ENCODE results near the gene RIMS1.

The RIMS1 gene, protein sequence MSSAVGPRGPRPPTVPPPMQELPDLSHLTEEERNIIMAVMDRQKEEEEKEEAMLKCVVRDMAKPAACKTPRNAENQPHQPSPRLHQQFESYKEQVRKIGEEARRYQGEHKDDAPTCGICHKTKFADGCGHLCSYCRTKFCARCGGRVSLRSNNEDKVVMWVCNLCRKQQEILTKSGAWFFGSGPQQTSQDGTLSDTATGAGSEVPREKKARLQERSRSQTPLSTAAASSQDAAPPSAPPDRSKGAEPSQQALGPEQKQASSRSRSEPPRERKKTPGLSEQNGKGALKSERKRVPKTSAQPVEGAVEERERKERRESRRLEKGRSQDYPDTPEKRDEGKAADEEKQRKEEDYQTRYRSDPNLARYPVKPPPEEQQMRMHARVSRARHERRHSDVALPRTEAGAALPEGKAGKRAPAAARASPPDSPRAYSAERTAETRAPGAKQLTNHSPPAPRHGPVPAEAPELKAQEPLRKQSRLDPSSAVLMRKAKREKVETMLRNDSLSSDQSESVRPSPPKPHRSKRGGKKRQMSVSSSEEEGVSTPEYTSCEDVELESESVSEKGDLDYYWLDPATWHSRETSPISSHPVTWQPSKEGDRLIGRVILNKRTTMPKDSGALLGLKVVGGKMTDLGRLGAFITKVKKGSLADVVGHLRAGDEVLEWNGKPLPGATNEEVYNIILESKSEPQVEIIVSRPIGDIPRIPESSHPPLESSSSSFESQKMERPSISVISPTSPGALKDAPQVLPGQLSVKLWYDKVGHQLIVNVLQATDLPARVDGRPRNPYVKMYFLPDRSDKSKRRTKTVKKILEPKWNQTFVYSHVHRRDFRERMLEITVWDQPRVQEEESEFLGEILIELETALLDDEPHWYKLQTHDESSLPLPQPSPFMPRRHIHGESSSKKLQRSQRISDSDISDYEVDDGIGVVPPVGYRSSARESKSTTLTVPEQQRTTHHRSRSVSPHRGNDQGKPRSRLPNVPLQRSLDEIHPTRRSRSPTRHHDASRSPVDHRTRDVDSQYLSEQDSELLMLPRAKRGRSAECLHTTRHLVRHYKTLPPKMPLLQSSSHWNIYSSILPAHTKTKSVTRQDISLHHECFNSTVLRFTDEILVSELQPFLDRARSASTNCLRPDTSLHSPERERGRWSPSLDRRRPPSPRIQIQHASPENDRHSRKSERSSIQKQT (N-terminal part only)

DNA sequence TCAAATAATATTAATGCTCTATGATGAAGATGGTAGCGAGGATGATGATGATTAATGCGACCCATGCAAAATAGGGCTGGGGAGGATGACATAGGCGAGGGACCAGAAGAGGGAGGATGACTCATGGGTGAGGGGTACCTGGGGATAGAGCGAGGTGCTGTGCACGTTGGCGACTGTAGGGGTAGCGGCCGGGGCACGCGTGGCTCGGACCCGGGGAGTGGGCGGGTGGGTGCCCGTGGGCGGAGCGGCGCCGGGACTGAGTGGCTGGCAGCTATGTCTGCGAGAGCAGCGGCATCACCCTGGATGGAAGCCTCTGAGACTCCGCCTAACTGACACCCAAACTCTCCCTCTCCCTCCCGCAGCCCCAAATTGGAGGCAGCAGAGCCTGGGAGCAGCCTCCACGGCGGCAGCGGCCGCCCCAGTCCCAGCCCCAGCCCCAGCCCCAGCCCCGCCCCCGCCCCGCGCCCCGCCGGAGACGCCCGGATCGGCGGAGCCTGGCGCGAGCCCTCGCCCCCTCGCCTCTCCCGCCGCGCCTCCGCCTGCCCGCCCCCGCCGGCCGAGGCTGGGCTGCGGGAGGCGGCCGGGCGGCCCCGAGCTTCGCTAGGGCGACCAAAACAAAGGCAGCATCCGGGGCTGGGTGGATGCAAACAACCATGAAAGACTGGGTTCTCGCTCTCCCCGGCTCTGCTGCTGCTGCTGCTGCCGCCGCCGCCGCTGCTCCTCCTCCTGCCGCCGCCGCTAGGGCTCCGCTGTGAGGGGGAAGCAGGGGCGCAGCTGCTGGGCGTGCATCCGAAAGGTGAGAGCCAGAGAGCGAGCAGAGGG, at the start of gene RIMS1:
TSS of gene RIMS1 (plus strand) at position 367 of the 822 bp plus-strand sequence. CDS start 474 bp downstream, outside the sequence.
- H3K27me3 ChIP-seq (ENCODE audit: insufficient read depth, low read length) = peaks cover 9% of the 10 kb centered on the region

DNA sequence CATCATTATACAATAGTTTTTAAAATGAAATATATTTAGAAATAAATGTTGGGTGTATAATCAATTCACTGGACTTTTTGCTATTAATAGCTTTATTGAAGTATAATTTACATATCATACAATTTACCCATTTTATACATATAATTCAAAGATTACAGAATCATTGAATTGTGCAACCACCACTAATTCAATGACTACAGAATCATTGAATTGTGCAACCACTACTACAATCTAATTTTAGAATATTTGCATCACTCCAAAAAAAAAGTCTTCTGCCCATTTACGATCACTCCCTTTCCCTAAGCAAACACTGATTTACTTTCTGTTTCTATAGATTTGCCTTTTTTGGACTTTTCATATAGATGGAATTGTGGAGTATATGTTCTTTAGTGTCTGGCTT, 35.1 kb upstream of the RIMS1 start:
- Histone ChIP-seq H2AFZ (ENCODE audit: low read depth, low read length) (no peak overlapping the region), H3K9me3 (ENCODE audit: low read length) (no peaks in the 10 kb centered on the region), H3K4me1 (ENCODE audit: insufficient read depth, low read length) (no peaks in the 10 kb centered on the region), H3K27me3 (ENCODE audit: insufficient read depth, low read length) (no peaks in the 10 kb centered on the region), H3K4me3 (ENCODE audit: low read length) (no peak overlapping the region), H3K36me3 (ENCODE audit: insufficient read depth, low read length) (no peaks in the 10 kb centered on the region)

More for the DNA sequence above, at the start of gene RIMS1:
- peak within 1 kb of the TSS; percentile 88 for H3K4me3 ChIP-seq (ENCODE audit: low read length)
- H3K4me1 ChIP-seq (ENCODE audit: insufficient read depth, low read length) = peaks cover 6% of the 10 kb centered on the region
- no peaks in the 10 kb centered on the region for H3K9me3 ChIP-seq (ENCODE audit: low read length)
- peak within 1 kb of the TSS; percentile 96 for H2AFZ ChIP-seq (ENCODE audit: low read depth, low read length)
- no peaks in the 10 kb centered on the region for H3K36me3 ChIP-seq (ENCODE audit: insufficient read depth, low read length)

DNA sequence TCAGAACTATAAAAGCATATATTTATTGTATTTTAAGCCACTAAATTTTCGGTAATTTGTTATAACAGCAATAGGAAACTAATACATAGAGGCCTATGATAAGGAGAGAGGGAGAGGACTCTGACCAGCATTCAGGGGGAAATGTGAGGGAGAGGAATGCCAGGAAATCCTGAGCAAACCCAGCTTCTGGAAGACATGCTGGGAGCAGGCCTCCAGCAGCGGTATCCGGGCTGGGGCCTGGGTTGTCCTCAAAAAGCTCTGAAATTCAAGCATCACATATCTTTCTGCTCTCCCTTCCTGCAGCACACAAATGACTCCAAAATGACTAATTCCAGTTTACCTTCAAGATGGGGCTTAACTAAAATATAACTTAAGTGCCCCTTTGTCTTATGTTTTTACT, 33.4 kb upstream of the RIMS1 start:
- H3K9me3 ChIP-seq (ENCODE audit: low read length) = no peaks in the 10 kb centered on the region
- no peaks in the 10 kb centered on the region for H3K4me1 ChIP-seq (ENCODE audit: insufficient read depth, low read length)
- H3K36me3 ChIP-seq (ENCODE audit: insufficient read depth, low read length) = no peaks in the 10 kb centered on the region
- no peaks in the 10 kb centered on the region for H3K27me3 ChIP-seq (ENCODE audit: insufficient read depth, low read length)
- H3K4me3 ChIP-seq (ENCODE audit: low read length) = no peak overlapping the region
- no peak overlapping the region for H2AFZ ChIP-seq (ENCODE audit: low read depth, low read length)

DNA sequence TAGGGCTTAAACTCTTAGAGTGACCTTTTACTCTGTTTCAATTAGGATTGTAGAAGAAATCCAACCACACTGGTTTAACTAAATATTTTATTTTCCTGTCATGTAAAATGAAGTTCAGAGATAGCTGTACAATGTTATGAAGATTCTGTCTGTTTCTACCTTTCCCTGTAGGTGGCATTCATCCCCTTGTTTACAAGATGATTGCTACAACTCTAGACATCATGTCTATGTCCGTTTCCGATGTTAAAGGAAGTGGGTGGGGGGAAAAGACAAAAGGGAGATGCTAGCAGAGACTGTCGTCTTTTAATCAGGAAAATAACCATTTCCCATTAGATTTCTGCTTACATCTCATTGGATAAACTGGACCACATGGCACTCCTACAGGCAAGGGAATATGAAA, 30.9 kb upstream of the RIMS1 start:
- Histone ChIP-seq H2AFZ (ENCODE audit: low read depth, low read length) (no peak overlapping the region), H3K36me3 (ENCODE audit: insufficient read depth, low read length) (no peaks in the 10 kb centered on the region), H3K4me1 (ENCODE audit: insufficient read depth, low read length) (no peaks in the 10 kb centered on the region), H3K27me3 (ENCODE audit: insufficient read depth, low read length) (no peaks in the 10 kb centered on the region), H3K9me3 (ENCODE audit: low read length) (no peaks in the 10 kb centered on the region), H3K4me3 (ENCODE audit: low read length) (no peak overlapping the region)

DNA sequence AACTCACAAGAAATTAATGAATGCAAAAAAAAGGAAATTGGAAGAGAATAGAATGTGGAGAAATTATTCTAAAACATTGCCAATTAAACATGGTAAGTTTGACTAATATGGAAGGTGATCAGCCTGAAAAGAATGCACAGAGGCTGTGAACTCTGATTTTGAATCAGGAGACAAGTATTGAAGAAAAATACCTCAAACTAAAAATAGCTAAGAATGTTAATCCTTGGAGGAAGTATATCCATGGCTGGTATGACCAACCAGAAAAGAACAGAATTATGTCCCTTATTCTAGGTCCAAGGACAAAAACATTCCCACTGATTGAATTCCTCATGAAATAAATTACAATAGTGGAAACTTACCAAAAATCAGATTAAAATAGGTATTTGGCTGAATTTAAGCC, 7.3 kb upstream of the RIMS1 start:
- H3K4me1 ChIP-seq (ENCODE audit: insufficient read depth, low read length) = no peaks in the 10 kb centered on the region
- H3K9me3 ChIP-seq (ENCODE audit: low read length) = no peaks in the 10 kb centered on the region
- no peaks in the 10 kb centered on the region for H3K36me3 ChIP-seq (ENCODE audit: insufficient read depth, low read length)
- H3K27me3 ChIP-seq (ENCODE audit: insufficient read depth, low read length) = peaks cover 10% of the 10 kb centered on the region
- H3K4me3 ChIP-seq (ENCODE audit: low read length) = no peak overlapping the region
- H2AFZ ChIP-seq (ENCODE audit: low read depth, low read length) = no peak overlapping the region

DNA sequence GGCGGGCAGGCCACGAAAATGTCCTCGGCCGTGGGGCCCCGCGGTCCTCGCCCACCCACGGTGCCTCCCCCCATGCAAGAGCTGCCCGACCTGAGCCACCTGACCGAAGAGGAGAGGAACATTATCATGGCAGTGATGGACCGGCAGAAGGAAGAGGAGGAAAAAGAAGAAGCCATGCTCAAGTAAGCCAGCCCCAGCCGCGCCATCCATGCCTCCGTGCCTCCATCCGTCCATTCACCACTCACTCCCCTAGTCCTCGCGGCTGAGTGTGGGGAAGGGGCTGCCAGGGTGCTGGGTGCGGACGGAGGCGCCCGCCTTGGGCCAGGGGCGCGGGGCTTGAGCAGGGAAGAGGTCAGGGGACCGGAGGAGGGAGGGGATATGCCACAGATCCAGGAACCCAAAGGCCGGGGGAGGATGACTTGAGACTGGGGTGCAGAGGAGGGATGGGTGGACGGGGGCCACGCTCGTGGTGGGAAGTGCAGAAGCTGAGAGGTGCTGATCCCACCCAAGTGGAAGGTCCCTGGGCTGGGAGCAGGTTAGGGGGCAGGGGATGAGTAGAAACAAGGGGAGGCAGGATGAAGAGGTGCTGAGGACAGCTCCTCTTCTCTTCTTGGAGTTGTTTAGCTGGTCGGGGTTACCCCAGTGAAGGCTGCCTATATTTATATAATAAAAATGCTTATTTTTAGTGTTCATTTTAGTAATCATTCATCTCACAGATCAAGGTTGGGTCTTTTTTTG, 825 bp downstream of the RIMS1 start:
- peaks cover 6% of the 10 kb centered on the region for H3K4me1 ChIP-seq (ENCODE audit: insufficient read depth, low read length)
- peak overlapping the region; percentile 96 for H2AFZ ChIP-seq (ENCODE audit: low read depth, low read length)
- H3K36me3 ChIP-seq (ENCODE audit: insufficient read depth, low read length) = no peaks in the 10 kb centered on the region
- H3K27me3 ChIP-seq (ENCODE audit: insufficient read depth, low read length) = peaks cover 9% of the 10 kb centered on the region
- no peaks in the 10 kb centered on the region for H3K9me3 ChIP-seq (ENCODE audit: low read length)
- H3K4me3 ChIP-seq (ENCODE audit: low read length) = peak overlapping the region; percentile 88

DNA sequence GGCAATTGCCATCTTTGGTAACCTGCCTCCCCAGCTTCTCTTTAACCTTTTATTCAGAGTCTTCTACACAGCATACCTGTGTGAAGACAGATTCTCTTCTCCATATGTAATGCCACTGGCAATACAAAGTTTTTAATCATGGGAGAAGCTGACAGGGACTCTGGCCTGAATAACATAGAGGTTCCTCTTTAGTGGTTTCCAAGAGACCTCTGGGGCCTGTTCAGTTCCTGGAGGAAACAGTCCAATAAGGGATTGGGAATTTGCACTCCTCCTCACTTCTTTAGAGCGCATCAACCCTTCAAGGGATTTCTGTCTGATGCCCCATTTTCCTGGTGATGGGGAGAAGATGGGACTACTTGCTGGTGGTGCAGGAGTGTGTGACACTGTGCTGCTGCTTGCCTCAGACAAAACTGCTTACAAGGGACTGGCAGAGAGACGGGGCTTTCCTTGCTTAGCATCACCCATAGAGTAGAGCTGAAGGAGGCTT, 1.4 kb downstream of the RIMS1 start:
- Histone ChIP-seq H3K4me1 (ENCODE audit: insufficient read depth, low read length) (peaks cover 6% of the 10 kb centered on the region), H3K36me3 (ENCODE audit: insufficient read depth, low read length) (no peaks in the 10 kb centered on the region), H3K9me3 (ENCODE audit: low read length) (no peaks in the 10 kb centered on the region), H2AFZ (ENCODE audit: low read depth, low read length) (no peak overlapping the region), H3K4me3 (ENCODE audit: low read length) (peak overlapping the region; percentile 88), H3K27me3 (ENCODE audit: insufficient read depth, low read length) (peaks cover 6% of the 10 kb centered on the region)

DNA sequence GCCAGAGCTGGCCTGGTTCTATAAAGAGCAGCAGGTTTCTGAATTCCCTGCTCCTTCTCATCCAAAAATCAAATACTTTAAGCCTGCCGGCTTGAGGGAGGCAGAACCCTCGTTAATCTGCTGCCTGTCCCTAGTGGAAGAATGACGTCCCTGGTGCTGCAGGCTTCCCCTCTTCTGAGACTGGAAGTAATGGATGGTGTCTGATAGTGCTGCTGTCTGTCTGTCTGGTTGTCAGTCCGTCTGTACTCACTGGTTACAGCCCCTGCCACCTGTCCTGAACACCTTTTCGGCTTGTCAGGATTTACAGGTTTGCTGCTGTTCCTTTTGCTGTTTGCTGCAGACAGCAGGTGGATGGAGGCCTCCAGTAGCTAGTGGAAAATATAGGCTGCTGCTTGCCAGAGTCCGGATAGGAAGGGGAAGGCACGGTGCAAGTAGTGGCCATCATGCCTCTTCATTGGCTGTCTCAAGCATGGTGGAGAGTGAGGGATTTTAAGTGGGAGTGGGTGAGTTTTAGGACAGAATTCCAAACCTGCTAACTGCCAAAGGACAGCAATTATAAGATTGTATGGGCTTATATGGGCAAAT, 2.5 kb downstream of the RIMS1 start:
- Histone ChIP-seq H3K36me3 (ENCODE audit: insufficient read depth, low read length) (no peaks in the 10 kb centered on the region), H3K4me3 (ENCODE audit: low read length) (no peak overlapping the region), H3K27me3 (ENCODE audit: insufficient read depth, low read length) (peaks cover 3% of the 10 kb centered on the region), H3K9me3 (ENCODE audit: low read length) (no peaks in the 10 kb centered on the region), H3K4me1 (ENCODE audit: insufficient read depth, low read length) (peaks cover 6% of the 10 kb centered on the region), H2AFZ (ENCODE audit: low read depth, low read length) (no peak overlapping the region)

DNA sequence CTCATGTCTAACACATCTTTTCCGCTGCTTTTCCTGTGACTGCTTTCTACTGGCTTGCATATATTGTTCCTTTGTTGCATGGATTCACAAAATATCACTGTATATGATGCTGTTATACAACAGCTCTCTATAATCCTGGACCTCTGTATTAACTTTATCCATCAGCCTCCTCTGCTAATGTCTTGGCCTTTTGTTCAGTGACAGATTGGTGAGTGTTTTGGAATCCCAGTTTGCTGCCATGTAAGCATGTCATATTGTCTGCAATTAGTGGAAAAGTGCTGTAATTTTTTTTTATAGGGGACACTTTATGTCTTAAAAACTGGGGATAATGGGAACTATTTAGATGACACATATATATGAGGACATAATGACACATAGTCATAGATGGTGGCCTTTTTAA, 3.0 kb downstream of the RIMS1 start:
- H3K27me3 ChIP-seq (ENCODE audit: insufficient read depth, low read length) = peaks cover 3% of the 10 kb centered on the region
- no peak overlapping the region for H2AFZ ChIP-seq (ENCODE audit: low read depth, low read length)
- no peaks in the 10 kb centered on the region for H3K9me3 ChIP-seq (ENCODE audit: low read length)
- peaks cover 6% of the 10 kb centered on the region for H3K4me1 ChIP-seq (ENCODE audit: insufficient read depth, low read length)
- H3K4me3 ChIP-seq (ENCODE audit: low read length) = no peak overlapping the region
- H3K36me3 ChIP-seq (ENCODE audit: insufficient read depth, low read length) = no peaks in the 10 kb centered on the region

DNA sequence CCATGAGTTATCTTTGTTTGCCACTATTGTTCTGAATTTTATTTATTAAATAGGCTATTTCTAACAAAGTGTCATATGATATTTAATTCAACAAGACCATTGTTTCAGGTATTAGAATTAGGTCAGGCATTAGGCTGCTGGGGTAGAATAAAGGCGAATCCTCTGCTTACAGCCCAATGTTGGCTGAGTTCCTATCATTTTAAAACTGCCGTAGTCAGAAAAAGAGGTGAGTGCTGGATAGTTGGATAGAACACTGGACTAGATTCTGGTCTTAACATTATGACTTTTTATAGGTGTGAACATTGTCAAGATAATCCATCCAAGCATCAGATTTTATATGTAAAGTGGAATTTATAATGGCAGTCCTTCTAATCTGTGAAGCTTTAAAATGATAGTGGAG, 6.3 kb downstream of the RIMS1 start:
- Histone ChIP-seq H3K27me3 (ENCODE audit: insufficient read depth, low read length) (no peaks in the 10 kb centered on the region), H3K4me1 (ENCODE audit: insufficient read depth, low read length) (no peaks in the 10 kb centered on the region), H3K36me3 (ENCODE audit: insufficient read depth, low read length) (no peaks in the 10 kb centered on the region), H3K4me3 (ENCODE audit: low read length) (no peak overlapping the region), H3K9me3 (ENCODE audit: low read length) (no peaks in the 10 kb centered on the region), H2AFZ (ENCODE audit: low read depth, low read length) (no peak overlapping the region)

DNA sequence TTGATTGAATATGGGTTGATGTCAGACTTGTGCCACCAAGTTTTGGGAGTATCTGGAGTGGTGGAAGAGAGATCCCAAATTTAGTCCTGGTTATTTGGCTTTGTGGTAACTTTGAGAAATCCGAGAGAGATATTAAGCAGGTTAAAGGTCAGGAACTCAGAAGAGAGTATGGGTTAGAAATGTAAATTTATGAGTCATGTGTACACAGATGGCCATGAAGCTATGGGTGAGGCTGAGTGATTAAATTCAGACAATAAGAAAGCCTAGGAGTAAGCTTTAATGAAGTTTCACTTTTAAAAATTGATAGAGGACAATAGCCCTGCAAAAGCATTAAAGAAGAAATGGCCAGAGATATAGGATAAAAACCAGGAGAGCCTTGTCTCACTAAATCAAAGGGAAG, 14.3 kb downstream of the RIMS1 start:
- Histone ChIP-seq H3K36me3 (ENCODE audit: insufficient read depth, low read length) (no peaks in the 10 kb centered on the region), H3K4me1 (ENCODE audit: insufficient read depth, low read length) (no peaks in the 10 kb centered on the region), H2AFZ (ENCODE audit: low read depth, low read length) (no peak overlapping the region), H3K9me3 (ENCODE audit: low read length) (no peaks in the 10 kb centered on the region), H3K27me3 (ENCODE audit: insufficient read depth, low read length) (no peaks in the 10 kb centered on the region), H3K4me3 (ENCODE audit: low read length) (no peak overlapping the region)

All from neuron (in vitro differentiated cells).